A549 (cell line): ENCODE measurements around the gene CREB5.

Experiments used
- E2F6 ChIP-seq: IDR thresholded peaks from 2 replicates; pipeline ENCODE4 v1.6.1; 2012; ENCODE audit warnings: low read depth, borderline replicate concordance
- REST ChIP-seq: fragments of 200-600 bp; sonication (generic); IDR thresholded peaks from 2 replicates; pipeline ENCODE4 v1.6.1; 2016; ENCODE audit warnings: antibody characterized with exemption, mild to moderate bottlenecking, moderate library complexity

- TF ChIP-seq REST = no peak
- TF ChIP-seq E2F6 = no peak
Measured at GRCh38 chr7:28677668-28678067, 265.4 kb downstream of the CREB5 start.
